ENCODE results near the gene POLR3H.
"Not testable (repeated sequence)": the region's sequence is repeated elsewhere in the genome, so short reads cannot be mapped to it uniquely, and the experiment has no call there.

POLR3H gene

DNA sequence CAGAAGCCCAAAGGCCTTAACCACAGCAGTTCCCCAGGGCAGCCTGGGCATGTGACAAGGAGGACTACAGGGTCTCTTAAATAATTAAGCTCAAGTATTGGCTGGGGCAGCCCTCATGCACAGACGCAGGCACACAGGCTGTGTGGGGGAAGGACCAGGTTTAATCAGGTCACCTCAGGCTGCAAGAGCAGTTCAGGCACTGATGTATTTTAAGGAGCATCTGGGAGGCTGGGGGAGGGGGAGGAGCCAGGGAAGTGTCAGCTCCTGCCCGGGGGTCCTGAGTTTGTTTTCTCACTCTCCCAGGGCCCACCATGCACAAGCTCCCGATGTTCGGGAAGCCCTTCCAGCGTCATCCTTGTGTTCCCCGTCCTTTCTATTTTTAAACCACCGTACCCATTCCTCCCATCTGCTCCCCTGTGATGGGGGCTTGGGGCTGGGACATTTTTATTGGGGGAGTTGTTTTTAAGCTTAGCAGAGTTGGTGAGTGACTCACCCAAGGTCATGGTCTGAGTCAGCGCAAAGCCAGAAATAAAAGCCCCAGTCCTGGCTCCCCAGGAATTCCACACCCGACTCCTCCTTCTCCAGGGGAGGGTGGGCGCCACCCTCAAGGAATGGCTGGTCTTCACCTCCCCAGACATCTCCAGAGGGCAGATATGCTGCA lies 18.9 kb upstream of the POLR3H start:
- no peak for DNase-seq

GRCh38 chr22:41562461-41562860 lies 18.2 kb upstream of the POLR3H start:
- no peak for DNase-seq

DNA sequence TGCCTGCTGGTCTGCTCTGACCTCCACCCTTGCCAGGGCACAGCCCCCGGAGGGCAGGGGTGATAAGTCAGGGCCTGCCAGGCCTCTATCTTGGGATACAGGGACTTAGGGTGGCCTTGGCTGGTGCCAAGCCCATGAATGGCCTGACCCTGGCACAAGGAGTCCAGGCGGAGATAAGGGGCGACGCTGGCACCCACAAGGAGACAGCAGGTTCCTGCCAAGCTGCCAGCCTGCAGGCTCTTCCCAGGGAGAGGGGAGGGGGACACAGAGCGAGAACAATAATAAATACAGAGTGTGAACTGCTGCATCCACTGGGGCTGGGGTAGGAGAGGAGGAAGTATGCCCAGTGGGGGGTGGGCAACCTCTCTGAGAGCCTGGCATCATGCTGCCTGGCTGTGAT lies 17.5 kb upstream of the POLR3H start:
- DNase-seq: no peak

- no peak for DNase-seq
Observed at GRCh38 chr22:41561335-41561734, 17.1 kb upstream of the POLR3H start.

DNA sequence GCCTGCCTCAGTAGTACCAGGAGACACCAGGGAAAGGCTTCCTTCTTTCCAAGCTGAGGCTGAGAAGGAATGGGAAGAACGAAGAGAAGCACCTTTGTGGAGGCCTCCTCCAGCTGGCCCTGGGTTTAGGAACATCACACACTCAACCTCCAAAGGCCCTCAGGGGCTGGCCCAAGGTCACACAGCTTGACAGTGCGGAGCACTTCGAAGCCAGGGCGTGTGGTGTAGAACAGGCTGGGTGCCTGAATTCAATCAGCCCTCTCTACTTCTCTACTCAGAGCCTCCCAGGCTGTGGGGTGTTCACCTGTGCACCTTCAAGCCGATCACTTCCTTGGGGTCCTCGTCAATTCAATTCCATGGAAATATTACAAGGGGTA lies 15.8 kb upstream of the POLR3H start:
- no peak for DNase-seq

DNA sequence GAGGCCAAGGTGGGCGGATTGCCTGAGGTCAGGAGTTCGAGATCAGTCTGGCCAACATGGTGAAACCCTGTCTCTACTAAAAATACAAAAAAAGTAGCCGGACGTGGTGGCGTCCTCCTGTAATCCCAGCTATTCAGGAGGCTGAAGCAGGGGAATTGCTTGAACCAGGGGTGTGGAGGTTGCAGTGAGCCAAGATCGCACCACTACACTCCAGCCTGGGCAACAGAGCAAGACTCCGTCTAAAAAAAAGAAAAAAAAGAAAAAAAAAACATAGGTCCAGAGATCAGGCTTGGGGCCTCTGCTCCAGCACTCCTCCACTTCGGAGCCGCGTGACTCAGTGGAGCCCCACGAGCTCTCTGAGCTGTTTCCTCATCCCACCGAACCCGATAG lies 14.0 kb upstream of the POLR3H start:
- not testable (repeated sequence) for DNase-seq

GRCh38 chr22:41557401-41558240 lies 13.4 kb upstream of the POLR3H start:
- no peak for DNase-seq

- no peak for DNase-seq
Observed at GRCh38 chr22:41556561-41556960, 12.3 kb upstream of the POLR3H start.

DNA sequence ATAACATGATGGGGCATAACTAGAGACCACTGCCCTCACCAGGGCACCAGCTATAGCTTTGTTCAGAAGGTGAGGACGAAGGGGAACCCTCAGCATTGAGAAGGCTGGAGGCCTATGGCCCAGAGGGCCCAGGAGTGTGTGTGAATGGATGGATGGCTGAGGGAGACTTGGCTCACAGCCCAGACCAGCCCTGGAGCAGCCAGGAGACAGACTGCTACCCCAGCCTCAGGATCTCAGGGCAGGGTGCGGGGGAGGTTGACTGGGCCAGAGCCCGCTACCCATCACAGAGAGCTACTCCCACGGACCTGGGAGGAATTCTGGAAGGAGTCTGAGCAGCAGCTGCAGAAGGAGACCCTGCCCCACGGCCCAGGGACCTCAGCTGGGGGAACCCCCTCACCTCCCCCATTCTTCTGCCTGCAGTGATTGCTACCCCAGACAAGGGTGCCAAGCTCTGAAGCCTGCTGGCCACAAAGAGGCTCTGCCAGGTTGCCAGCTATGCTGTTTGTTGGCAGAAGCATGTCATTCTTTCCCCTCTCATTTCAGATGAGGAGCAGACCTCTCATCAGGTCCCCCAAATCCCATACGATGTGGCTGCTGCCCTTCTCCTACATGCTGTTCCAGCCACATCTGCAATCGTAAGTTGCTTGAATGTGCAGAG lies 11.2 kb upstream of the POLR3H start:
- DNase-seq: no peak

DNA sequence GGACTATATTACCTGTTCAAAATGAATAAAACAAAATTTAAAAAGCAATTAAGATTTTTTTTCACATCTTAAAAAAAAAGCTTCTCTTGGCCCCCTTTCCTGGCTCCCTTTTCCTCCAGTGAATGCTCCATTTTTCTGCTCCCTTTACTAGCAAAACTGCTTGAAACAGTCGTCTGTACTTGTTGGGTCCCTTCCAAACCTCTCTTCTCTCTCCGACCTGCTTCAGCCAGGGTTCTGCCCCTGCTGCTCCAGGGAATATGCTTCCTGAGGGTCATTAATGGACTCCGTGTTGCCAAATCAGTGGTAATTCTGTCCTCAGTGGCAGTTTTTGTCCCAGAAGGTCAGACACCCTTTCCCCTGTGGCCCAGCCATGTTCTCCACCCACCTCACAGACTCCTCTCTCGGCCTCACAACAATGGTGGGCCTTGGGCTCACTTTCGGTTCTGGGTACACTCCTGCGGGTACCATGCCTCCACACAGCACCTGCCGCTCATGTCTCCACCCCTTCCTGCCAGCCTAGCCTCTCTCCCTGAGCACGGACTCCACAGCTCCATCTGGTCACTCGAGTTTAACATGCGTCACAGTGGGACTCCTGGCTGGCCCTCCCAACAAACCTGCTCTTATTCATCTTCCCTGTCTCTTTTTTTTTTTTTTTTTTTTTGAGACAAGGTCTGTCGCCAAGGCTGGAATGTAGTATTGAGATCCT lies 7.8 kb upstream of the POLR3H start:
- DNase-seq: no peak

GRCh38 chr22:41550952-41551491 lies 6.8 kb upstream of the POLR3H start:
- DNase-seq: no peak

- DNase-seq: no peak
Observed at GRCh38 chr22:41548830-41549211, 4.6 kb upstream of the POLR3H start.

DNA sequence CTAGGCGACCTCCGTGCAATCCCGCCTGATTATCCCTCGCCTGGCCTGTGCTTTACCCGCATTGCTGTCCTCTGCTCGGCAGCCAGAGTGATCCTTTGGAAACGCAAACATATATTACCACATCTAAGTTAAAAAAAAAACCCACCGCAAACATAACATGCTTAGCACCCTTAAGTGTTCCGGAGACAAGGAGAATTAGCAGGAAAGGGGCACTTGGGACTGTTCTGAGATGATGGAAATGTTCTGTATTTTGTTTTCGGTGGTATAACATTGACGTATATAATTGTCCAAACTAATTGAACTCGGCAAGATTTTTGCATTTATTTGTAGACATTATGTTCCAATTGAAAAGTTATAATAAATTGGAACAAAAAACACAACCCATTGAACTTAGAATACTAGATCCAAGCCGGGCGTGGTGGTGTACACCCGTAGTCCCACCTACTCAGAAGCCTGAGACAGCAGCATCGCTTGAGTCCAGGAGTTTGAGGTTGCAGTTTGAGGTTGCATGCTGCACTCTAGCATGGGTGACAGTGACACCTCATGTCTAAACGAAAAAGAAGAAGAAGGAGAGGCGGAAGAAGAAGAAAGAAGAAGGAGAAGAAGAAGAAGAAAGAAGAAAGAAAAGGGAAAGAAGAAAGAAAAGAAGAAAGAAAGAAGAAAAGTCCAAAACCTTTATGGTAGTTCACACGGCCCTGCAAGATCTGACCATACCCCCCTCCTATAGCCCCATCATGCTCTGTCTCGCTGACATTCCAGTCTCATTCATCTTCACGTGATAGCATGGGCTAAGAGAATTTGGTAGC lies 604 bp upstream of the POLR3H start:
- no peak for DNase-seq

DNA sequence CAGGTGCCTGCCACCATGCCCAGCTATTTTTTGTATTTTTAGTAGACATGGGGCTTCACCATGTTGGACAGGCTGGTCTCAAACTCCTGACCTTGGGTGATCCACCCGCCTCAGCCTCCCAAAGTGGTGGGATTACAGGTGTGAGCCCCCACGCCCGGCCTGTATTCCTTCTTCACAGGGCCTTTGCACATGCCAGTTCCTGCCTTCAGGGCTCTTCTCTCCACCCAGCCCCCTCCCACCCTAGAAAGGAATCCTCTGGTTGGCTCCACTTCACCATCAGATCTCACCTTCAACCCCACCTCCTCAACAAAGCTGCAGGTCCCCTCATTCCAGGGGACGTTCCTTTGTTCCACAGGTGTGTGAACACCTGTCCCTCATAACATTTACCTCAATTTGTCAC lies 2.0 kb downstream of the POLR3H start:
- DNase-seq: no peak

DNA sequence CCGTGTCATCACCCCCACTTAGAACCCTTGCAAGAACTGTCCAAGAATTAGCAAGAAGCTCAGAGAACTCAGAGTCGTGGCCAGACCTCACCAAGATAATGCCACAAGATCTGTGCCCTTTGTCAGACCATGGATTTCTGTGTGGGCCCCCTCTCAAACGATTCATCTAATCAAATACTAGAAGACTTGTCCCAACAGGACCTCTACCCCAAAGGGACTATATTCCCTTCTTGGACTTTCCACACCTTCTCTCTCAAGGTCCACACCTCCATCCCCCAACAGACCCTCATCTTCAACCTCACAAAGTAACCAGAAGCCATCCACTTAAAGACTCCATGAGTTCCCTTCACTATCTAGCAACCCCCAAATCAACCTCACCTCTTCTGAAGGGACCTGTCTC lies 2.8 kb downstream of the POLR3H start:
- DNase-seq: no peak

DNA sequence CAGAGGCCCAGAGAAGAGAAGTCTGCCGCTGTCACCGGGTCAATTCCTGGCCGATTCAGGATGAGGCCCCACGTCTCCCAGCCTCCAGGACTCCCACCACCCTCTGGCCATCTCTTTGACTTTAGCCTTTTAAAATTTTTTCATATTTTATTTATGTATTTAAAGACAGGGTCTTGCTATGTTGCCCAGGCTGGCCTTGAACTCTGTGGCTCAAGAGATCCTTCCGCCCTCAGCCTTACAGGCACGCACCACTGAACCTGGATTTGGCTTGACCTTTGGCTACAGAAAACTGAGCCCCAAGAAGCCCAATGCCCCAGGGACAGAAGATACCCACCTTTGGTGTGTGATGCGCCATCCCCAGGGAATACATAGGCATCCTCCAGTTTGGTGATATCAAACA lies 3.9 kb downstream of the POLR3H start:
- DNase-seq: no peak

- no peak for DNase-seq
Observed at GRCh38 chr22:41540006-41540315, 4.3 kb downstream of the POLR3H start.

DNA sequence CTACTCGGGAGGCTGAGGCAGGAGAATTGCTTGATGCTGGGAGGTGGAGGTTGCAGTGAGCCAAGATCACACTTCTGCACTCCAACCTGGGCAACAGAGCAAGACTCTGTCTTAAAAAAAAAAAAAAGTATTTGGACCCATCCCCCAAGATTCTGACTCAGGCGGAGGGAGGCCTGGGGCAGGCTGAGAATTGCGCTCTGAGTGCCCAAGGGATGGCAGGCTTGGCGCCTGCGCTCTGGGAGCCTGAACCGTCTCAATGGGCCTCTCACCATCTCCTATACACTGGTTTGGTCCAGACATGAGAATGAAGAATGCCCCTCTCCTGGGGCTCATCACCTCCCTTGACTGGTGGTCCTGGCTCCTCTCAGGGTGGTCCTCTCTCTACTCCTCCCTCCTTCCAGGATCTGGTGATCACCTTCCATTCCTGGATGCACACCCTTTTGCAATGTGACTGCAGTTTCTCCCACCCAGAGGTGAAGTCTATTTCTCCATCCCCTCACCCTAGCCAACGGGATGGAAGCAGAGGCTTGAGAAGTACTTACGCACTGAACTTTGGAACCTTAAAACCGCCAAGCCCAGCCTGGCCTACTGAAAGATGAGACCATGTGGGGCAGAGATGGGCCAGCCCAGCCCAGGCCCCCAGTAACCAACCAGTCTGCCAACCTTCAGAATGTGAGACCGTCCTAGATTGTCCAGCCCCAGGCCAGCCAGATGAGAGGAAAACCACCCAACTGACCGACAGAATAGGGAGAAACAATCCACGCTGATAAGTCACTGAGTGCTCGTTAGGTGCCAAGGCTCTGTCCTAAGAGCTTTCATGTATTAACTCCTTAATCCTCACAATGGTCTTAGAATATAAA lies 4.9 kb downstream of the POLR3H start:
- no peak for DNase-seq

- no peak for DNase-seq
Observed at GRCh38 chr22:41538583-41538982, 5.7 kb downstream of the POLR3H start.

DNA sequence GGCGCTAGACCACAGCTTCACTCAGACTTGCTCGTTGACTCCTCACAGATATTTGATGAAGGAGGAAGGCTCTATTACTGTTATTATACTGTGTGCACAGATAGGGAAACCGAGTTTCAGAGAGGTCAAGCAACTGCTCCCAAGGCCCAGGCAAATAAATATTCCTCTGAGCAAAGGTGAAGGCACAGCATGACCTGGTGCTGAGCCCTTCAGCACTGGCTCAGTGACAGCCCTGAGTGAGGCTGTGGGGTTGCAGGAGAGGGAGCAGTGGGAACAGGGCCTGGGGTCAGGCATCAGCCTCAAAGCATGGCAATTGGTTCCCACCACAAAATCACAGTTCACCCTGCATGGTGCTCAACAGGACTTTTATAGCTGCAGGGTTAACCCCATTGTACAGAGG lies 7.1 kb downstream of the POLR3H start:
- no peak for DNase-seq

DNA sequence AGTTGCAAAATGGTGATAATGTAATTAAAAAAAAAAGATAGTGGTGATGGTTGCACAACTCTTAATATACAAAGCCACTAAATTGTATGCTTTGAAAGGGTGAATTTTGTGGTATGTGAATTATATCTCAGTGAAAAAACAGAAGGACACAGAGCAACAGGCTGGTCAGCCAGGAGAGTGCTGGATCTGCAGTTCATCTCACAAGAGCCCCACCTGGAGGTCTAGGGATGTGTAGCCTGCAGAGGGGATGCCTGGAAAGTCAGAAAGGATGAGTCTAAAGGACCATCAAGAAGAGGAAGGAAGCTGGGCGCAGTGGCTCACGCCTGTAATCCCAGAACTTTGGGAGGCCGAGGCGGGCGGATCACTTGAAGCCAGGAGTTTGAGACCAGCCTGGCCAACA lies 9.0 kb downstream of the POLR3H start:
- DNase-seq: no peak

GRCh38 chr22:41534219-41534618 lies 10.1 kb downstream of the POLR3H start:
- no peak for DNase-seq
